Measurements from ENCODE around the gene UTS2R. TPM values are rescaled to one million over a fixed set of nuclear protein-coding genes. Genes with fewer than 3 reads are reported as not detected.
"Not testable (repeated sequence)": the region's sequence is repeated elsewhere in the genome, so short reads cannot be mapped to it uniquely, and the experiment has no call there.

UTS2R gene
- total RNA-seq, 1 donor from 2014 or later = 1.4 TPM

DNA sequence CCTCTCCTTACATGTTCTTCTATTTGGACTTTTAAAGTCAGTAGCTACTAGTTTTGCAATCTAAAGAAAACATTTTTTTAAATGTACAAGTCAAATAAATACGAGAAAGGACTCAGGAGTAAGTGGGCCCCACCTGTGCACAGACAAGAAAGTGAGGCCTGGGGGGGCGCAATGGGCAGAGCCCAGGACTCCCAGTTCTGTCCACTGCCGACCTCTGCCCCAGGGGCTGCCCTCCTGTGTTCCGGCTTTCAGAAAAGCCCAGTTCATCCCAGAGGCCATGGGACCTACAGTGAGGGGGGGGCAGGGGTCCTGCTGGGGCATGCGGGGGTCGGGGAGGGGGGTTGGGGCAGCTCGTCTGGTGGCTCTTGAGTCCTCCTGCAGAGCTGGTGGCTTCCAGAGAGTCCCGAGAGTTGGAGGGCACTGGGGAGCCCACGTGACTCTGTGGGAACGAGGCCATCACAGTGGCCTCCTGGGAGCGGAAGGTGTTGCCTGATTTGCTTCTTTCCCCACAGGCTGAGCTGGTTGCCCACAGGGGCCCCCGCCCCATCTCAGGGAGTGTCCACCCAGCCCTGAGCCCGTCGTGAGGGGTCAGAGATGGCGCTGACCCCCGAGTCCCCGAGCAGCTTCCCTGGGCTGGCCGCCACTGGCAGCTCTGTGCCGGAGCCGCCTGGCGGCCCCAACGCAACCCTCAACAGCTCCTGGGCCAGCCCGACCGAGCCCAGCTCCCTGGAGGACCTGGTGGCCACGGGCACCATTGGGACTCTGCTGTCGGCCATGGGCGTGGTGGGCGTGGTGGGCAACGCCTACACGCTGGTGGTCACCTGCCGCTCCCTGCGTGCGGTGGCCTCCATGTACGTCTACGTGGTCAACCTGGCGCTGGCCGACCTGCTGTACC lies 2.4 kb downstream of the UTS2R start:
- H3K27me3 ChIP-seq (ENCODE audit: low read depth) = peaks cover 93% of the 10 kb centered on the region

DNA sequence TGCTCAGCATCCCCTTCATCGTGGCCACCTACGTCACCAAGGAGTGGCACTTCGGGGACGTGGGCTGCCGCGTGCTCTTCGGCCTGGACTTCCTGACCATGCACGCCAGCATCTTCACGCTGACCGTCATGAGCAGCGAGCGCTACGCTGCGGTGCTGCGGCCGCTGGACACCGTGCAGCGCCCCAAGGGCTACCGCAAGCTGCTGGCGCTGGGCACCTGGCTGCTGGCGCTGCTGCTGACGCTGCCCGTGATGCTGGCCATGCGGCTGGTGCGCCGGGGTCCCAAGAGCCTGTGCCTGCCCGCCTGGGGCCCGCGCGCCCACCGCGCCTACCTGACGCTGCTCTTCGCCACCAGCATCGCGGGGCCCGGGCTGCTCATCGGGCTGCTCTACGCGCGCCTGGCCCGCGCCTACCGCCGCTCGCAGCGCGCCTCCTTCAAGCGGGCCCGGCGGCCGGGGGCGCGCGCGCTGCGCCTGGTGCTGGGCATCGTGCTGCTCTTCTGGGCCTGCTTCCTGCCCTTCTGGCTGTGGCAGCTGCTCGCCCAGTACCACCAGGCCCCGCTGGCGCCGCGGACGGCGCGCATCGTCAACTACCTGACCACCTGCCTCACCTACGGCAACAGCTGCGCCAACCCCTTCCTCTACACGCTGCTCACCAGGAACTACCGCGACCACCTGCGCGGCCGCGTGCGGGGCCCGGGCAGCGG lies 3.2 kb downstream of the UTS2R start:
- Histone ChIP-seq H3K4me1 (peaks cover 37% of the 10 kb centered on the region), H3K27me3 (ENCODE audit: low read depth) (peaks cover 93% of the 10 kb centered on the region), H3K9me3 (replicated peaks) (no peaks in the 10 kb centered on the region), H3K27ac (replicated peaks) (no peak overlapping the region), H3K4me3 (no peak overlapping the region), H3K36me3 (no peaks in the 10 kb centered on the region)
- TF ChIP-seq, protein P1, sequence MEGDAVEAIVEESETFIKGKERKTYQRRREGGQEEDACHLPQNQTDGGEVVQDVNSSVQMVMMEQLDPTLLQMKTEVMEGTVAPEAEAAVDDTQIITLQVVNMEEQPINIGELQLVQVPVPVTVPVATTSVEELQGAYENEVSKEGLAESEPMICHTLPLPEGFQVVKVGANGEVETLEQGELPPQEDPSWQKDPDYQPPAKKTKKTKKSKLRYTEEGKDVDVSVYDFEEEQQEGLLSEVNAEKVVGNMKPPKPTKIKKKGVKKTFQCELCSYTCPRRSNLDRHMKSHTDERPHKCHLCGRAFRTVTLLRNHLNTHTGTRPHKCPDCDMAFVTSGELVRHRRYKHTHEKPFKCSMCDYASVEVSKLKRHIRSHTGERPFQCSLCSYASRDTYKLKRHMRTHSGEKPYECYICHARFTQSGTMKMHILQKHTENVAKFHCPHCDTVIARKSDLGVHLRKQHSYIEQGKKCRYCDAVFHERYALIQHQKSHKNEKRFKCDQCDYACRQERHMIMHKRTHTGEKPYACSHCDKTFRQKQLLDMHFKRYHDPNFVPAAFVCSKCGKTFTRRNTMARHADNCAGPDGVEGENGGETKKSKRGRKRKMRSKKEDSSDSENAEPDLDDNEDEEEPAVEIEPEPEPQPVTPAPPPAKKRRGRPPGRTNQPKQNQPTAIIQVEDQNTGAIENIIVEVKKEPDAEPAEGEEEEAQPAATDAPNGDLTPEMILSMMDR (IDR thresholded peaks at IDR 0.05; ENCODE audit: borderline replicate concordance) = no peak
- DNase-seq = no peak
- intact Hi-C loops (cut with micrococcal nuclease) = no loop called here

More for the DNA sequence above, 2.4 kb downstream of the UTS2R start:
- TF ChIP-seq, protein P1 (IDR thresholded peaks at IDR 0.05; ENCODE audit: borderline replicate concordance) = no peak
- Histone ChIP-seq H3K9me3 (replicated peaks) (no peaks in the 10 kb centered on the region), H3K4me1 (peaks cover 34% of the 10 kb centered on the region), H3K4me3 (no peak overlapping the region), H3K27ac (replicated peaks) (no peak overlapping the region), H3K36me3 (no peaks in the 10 kb centered on the region)
- DNase-seq = no peak
- intact Hi-C loops (cut with micrococcal nuclease) = no loop called here

DNA sequence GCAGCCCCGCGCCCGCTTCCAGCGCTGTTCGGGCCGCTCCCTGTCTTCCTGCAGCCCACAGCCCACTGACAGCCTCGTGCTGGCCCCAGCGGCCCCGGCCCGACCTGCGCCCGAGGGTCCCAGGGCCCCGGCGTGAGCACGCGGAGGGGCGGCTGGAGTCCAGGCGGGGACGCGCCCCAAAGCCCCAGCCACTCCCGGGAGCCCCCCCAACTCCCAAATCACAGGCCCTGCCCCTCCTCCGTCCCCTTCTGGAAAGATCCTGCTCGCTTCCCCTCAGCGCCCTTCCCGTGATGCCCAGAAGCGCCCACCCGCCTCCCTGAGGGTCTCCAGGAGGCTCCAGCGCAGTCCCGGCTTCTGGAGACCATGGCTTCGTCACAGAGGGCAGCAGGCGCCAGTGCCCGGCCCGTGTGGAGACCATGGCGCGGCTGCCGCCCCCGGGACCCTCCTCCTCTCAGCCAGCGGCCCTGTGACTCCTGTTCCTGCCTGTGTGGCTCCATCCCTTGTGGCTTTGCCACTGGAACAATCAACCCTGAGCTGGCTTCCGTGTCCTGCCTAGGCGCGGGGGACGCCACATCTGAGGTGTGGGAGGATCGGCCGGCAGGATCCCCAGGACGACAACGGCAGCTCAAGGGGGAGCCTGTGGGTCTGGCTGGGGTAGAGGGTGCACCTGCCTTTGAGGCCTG lies 3.9 kb downstream of the UTS2R start:
- no peak for DNase-seq
- Histone ChIP-seq H3K4me1 (peaks cover 35% of the 10 kb centered on the region), H3K4me3 (no peak overlapping the region), H3K27me3 (ENCODE audit: low read depth) (peaks cover 92% of the 10 kb centered on the region), H3K36me3 (no peaks in the 10 kb centered on the region), H3K27ac (replicated peaks) (no peak overlapping the region), H3K9me3 (replicated peaks) (no peaks in the 10 kb centered on the region)
- intact Hi-C loops (cut with micrococcal nuclease) = no loop called here
- TF ChIP-seq, protein P1 (IDR thresholded peaks at IDR 0.05; ENCODE audit: borderline replicate concordance) = no peak

DNA sequence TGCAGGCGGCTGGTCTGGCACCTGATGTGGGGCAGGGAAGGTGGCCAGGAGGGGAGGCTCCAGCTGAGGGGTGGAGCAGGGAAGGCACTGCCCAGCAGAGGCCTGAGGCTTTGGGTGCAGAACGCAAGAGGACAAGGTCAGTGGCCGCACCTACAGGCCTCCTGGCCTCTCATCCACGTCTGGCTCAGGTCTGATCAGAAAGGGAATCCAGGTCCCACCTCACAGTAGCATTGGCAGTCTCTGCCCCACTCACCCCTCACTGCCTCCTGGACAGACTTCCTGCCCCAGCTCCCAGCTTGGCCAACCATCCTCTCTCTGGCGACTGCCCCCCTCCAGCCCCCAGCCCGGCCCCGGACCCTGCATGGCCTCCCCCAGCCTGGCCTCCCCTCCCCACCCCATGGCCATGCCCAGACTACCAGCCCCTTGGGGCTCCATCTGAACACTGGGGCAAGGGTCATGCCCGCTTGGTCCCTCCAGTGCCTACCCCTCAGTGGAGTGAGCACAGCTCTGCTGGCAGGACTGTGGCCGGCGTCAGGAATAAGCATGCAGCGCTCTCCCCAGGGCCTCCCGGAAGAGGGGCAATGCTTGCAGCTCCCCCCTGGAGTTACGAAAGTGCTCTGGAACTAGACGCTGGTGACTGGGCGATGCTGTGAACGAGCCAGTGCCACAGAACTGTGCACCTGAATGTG lies 4.6 kb downstream of the UTS2R start:
- no peaks in the 10 kb centered on the region for H3K9me3 ChIP-seq (replicated peaks)
- no peaks in the 10 kb centered on the region for H3K36me3 ChIP-seq
- peaks cover 28% of the 10 kb centered on the region for H3K4me1 ChIP-seq
- H3K27me3 ChIP-seq (ENCODE audit: low read depth) = peaks cover 92% of the 10 kb centered on the region
- H3K27ac ChIP-seq (replicated peaks) = no peak overlapping the region
- intact Hi-C loops (cut with micrococcal nuclease) = no loop called here
- no peak for DNase-seq
- no peak overlapping the region for H3K4me3 ChIP-seq
- TF ChIP-seq, protein P1 (IDR thresholded peaks at IDR 0.05; ENCODE audit: borderline replicate concordance) = no peak

DNA sequence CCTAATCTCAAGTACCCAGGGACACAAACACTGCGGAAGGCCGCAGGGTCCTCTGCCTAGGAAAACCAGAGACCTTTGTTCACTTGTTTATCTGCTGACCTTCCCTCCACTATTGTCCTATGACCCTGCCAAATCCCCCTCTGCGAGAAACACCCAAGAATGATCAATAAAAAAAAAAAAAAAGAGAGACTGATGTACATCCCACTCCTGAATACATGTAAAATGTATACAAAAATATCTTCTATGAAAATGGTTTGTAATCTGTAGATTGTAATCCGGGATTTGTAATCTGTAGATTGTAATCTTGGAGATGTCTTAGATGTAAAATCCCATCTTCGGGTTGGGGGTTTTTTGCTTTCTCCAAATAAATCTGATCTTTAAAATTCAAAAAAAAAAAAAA lies 5.7 kb downstream of the UTS2R start:
- H3K9me3 ChIP-seq (replicated peaks); intact Hi-C loops (cut with micrococcal nuclease); H3K36me3 ChIP-seq; DNase-seq; H3K4me3 ChIP-seq; H3K27ac ChIP-seq (replicated peaks): not testable (repeated sequence)
- H3K27me3 ChIP-seq (ENCODE audit: low read depth) = peaks cover 83% of the 10 kb centered on the region
- H3K4me1 ChIP-seq = peaks cover 17% of the 10 kb centered on the region
